WTC11 (cell line): ENCODE measurements around the gene HMCN1.

Experiments
- JUN ChIP-seq: sonication (generic); formaldehyde crosslinking; IDR thresholded peaks from 2 replicates; pipeline ENCODE4 v1.8.0; 2023; ENCODE audit warnings: mild to moderate bottlenecking, missing genetic modification reagents
- MAX ChIP-seq: sonication (generic); formaldehyde crosslinking; IDR thresholded peaks from 2 replicates; pipeline ENCODE4 v1.8.0; 2022; ENCODE audit warnings: mild to moderate bottlenecking, missing genetic modification reagents
- TEAD4 ChIP-seq: sonication (generic); formaldehyde crosslinking; IDR thresholded peaks from 2 replicates; pipeline ENCODE4 v1.8.0; 2022; ENCODE audit warnings: mild to moderate bottlenecking, missing genetic modification reagents
- ZBTB43 ChIP-seq: sonication (generic); formaldehyde crosslinking; IDR thresholded peaks from 2 replicates; pipeline ENCODE4 v1.8.1; 2023; ENCODE audit warnings: mild to moderate bottlenecking, missing genetic modification reagents

- TF ChIP-seq MAX (CRISPR knock-in tag) (no peak), JUN (no peak), ZBTB43 (no peak), TEAD4 (CRISPR knock-in tag) (no peak)
Observed at GRCh38 chr1:186189156-186189555, 455.0 kb downstream of the HMCN1 start.
